NCI-H446 (cell line): Measurements from ENCODE around the gene C3orf62.

Experiments used
- DNase-seq, 2 experiments: peaks; one replicate each; lab custom pipeline; 2025; lab: John Stamatoyannopoulos, UW

Gene C3orf62

DNA sequence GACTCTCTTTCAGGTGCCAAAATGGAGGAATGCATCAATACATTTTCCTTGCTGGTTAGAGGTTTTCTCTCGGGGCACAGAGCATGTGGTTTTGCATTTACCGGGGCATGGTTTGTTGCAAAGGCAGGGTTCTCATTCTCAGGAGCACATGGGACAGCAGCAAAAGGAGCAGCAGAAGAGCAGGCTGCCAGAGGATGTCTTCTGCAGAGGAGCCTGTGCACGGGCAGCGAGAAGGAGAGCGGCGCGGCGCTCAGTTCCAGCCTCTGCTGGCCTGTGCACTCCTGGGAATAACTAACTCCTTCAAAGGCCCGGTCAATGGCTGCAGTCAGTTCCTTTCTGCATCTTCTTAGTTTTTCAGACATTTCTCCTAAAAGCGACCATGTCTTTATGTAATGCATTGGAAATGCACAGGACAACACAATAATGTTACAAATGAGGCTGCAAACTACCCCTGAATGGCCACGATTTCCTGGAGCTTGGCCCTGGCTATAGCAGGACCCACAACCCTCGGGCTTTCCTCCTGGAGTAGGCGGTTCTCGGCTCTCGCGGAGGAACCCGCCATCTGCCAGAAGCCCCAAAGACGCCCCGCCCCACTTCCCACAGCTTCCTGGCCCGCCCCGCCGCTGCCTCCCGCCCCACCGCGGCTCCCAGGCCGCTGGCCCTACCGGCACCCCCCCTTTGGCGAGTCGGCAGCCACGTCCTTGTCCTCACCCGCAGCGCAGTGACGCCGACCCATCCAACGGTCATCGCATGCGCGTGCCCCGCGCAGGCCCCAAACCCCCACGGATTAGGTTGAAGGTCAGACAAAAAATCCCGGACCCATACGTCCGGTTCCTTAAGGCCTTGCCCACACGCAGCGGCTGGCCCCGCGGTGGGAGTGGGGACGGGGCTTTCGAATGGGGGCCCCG is at the start of gene C3orf62:
Gene C3orf62 (minus strand): TSS at position 758 of the 908 bp plus-strand sequence. CDS start 360 bp downstream, at position 398.
- DNase-seq: no peak

DNA sequence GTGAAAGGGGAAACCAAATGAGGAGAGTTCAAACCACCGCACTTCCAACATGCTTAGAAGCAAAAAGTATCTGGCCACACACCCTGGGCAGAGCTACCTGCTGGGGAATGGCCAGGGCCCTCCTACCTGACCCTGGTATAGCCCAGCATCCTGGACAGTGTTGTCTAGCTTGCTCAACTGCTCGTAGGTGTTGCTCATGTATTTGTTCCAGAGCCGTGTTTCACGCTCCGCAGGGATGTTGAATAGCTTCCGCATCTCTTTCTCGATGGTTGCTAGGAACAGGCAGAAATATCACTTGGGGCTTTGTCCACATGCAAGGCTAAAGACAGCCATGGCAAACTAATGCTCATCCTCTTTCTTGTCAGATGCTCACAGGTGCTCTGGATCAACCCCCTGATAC is 47.7 kb upstream of the C3orf62 start:
- no peak for DNase-seq

DNA sequence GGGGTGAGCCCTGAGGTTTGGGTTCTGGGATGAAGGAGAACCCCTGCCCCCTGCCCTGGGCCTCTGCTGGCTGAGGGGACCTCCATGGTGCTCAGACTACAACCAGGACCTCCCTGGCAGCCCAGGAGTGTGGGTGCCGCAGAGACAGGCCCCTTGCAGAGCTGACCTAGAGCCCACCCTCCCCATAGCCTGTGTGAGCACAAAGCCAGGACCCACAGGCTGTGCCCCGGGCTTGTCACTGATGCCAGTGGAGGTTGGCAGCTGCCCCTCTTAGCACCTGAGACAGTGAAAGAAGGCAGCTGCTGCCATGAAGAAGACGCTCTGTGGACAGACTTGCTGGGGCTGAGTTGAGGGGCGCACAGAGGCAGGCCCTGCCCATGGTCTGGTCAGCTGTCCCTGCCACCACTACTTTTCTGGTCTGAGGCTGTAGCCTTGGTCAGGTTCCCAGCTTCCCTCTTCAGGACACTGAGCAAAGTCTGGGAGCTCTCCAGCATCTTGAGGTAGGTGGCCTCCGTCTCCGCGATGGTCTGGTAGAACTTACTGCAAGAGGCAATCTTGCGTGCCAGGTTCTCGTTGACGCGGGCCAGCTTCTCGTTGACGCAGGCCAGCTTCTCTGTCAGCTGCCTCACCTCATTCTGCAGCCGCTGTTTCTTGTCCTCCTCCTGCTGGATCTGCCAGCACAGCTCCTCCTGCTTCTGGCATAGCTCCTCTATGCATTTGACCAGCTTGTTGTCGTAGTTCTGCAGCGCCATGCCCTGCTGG is 39.8 kb upstream of the C3orf62 start:
- DNase-seq: no peak

DNA sequence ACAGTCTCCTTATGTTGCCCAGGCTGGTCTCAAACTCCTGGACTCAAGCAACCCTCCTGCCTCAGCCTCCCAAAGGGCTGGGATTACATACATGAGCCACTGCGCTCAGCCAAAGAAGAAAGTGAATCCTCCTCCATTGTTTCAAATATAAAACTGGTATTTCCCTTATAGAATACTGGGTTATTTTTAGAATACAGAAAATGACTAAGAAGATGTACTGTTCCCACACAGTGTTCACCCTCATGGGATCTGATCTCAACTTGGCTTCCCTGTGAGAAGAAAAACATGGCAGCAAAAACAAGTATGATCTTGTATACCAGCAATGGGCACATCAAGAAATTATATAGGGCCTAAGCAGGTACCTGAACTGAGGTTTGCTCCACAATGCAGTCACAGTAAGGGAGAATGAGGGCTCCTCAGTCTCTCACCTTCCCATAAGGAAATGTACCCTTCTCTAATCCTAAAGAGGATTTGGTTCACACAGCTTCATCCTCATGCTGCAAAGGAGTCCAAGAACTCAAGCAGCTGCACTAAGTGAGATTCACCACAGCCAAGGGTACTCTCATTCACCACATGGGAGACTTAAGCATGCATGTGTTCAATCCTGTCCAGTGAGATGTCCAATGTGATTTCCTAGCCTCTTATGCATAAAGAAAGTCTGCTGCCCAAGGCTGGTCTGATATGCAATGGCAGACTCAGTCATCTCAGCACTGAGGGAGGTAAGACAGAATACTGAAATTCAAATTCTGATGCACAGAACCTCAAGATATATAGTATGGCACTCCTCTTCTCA is 37.1 kb upstream of the C3orf62 start:
- no peak for DNase-seq

DNA sequence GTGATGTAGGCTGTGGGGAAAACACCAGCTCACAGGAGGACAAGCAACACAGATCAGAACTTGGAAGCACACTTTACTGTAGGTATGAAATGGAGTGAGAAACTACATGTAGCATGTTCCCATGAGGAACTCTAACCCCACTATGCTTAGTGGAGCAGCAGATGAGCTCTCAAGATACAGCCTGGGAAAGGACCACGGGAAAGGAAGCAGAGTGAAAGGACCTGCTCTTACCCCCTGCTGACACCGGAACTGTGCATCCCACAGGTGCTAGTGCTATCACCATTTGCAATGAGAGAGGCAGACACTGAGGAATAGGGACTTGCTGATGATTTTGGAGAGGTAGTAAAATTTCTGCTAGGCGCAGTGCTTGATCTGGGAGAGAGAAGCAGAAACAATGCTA is 34.3 kb upstream of the C3orf62 start:
- no peak for DNase-seq

DNA sequence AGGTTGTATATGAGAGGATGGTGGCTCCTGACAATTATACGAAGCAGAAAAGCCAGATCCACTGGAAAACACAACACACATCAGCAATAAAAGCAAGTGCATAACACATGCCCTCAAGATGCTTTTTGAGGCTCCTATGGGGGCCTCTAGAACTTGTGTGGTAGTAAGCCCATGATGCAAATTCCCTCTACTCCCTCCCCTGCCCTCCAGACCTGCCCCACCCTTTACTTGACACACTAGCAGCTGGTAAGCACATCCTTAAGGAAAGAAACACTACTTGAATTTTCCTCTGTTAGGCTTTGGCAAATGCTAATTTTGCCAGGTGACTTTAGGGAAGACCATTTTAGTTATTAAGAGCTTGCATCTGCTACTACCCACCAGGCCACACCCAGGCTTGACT is 33.6 kb upstream of the C3orf62 start:
- DNase-seq: no peak

DNA sequence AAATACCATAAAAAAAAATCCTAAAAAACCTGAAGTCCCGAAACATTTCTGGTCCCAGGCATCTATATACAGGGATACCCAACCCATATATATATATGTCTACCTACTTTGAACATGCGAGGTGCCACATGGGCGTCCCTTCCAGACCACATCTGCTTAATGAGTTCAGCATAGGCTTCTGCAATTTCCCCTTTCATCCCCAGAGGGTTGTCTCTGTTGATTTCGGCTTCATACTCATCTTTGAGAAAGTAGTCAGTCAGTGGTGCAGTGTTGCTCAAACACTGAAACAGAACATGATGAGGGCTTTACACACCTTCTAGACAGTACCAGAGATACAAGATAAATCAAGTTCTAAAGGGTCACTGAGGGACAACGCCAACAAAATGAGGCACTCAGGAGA is 28.6 kb upstream of the C3orf62 start:
- no peak for DNase-seq

DNA sequence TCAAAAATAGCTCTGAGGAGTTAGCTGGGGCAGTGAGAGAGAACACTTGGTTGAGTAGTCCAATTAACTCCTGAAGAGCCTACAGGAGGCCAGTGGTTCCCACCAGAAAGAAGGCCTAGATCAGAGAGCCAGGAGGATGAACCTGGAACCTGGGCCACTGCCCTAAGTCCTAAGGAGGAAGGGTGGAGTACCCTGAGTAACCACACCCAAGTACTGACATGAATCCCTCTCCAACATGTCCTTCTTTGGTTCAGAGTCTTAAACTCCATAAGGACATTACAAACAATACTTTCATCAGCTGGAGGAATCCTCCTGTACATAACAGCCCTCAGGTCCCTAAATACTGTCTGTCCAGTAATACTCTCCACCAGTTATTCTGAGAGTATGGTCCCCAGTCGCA is 25.6 kb upstream of the C3orf62 start:
- DNase-seq: no peak

DNA sequence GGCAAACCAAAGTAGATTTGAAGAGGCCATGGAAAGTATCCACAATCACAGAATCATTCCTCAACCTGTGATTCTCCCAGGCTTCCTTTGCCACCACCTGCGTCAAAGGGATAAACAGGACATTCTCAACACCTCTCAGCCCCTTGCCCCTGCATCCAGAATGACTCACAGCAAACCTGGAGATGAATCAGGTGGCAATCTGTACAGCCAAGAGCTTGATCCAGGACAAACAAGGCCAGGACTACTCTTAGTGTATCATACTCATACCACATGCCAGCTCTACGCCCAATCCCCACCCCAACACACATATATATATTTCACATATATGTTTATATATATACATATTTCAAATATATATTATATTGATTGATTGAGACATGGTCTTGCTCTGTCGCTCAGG is 23.6 kb upstream of the C3orf62 start:
- DNase-seq: no peak

DNA sequence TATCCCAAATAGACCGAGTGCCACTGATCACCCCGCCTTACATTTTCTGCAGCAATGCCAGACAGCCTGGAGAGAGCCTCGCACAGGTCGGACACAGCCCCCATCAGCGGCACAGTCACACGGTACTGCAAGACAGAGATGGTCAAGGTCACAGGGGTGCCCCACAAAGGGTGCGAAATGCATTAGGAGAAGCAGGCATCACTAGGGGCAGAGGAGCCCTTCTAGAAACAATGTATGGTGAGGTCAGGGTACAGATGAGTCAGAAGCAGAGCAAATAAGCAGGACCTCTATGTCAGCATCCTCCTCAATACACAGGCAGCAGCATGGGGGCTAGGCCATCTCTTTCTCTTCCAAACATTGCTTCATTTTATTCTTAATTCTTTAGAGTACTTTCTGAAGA is 21.5 kb upstream of the C3orf62 start:
- no peak for DNase-seq

DNA sequence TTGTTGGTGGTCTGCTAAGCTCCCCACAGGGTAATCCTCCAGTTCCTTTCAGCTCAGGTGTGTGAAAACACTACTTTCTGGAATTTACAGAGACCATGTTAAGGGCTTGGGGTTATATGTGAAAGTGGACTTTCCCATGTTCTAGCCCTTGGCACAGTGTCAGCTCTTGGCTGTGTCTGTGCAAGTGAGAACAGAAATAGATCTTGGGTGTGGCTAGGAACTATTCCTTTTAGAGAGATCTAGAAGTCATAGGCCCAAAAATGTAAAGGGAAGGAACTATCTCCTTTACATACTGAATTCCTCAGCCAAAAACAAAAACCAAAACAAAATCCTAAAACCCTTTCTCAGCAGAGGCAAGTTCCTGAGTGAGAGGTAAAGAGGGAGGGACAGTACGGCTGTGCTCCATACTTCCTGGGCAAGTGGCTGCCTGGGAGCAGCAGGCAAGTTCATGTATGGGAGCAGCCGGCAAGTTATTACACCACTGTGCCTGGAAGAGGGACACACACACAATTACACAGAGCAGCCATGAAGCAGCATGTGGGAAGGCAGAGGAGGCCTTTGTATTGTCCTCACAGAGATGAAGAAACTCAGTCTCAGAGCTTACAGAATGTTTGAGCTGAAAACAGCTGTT is 19.9 kb upstream of the C3orf62 start:
- no peak for DNase-seq

DNA sequence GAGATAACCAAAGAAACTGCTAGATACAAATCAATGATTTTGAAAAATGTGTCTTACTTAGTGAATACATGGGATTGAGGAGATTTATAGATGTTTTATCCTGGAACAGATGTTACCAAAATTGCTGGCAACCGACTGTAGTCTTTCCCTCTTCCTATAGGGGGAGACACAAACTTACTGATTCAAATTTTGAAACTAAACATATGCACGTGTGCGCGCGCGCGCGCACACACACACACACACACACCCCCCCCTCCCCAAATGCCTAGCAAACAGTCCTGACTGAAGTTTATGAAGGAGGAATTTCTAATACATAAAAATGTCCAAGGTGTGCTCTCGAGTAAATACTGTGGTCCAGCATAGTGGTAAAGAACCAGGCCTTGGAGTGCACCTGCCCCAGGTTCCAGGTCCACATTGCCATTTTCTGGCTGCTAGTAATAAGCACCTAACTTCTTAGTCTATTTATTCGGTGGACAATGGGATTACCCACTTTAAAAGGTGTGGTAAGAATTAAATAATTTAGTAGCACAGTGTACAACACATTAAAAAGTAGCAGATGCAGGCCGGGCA is 18.5 kb upstream of the C3orf62 start:
- DNase-seq: peak in 1 of 2 experiments; percentile 10

DNA sequence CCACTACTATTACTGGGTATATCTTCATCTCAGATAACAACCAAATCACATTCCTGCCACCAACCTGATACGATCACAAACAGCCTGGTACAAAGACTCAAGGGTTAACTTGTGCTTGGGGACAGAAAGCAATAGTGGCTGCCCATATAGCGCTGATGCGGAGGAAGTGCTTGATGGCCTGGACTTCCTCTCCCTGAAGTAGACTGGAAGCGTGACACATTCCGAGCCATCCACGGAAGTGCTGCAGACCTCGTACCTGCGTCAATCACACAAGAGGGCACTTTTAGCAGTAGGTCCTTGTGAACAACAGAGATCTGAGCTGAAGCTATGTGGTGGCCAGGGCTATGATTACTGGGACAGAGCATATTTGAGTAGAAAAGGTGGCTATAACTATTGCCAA is 17.3 kb upstream of the C3orf62 start:
- no peak for DNase-seq

DNA sequence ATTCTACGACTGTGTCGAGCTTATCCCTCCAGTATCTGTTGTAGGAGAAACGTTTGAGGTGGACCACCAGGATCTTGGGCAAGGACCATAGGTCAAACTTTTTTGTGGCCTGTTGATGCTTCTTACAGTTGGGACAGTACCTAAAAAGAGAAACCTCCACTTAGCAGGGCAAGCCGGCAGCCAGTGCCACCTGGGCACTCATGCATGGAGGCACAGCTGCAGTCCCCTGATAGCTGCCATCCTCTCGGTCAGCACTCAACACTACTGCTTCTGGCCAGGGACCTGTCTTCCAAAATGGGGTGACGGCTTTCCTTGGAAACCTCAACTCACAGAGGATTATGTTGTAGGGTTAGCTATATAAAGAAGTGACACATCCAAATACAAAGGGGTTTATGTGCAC is 7.0 kb upstream of the C3orf62 start:
- no peak for DNase-seq

DNA sequence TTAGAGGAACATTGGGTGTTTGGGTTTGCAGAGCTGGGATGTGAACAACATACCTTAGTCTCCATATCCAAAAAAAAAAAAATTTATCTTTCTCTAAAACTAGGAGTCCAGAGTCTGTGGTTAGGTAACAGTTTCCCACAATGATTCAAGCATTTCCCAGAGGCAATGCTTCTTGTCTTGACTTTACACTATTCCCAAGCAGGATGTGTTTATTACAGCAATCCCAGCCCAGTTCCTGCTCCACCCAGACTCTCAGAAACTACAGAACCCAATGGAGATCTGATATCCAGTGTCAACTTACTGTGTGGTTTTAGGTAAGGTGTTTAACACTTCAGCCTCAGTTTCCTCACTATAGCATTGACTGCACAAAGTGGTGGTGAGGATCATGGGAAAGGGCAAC is 2.3 kb upstream of the C3orf62 start:
- no peak for DNase-seq

DNA sequence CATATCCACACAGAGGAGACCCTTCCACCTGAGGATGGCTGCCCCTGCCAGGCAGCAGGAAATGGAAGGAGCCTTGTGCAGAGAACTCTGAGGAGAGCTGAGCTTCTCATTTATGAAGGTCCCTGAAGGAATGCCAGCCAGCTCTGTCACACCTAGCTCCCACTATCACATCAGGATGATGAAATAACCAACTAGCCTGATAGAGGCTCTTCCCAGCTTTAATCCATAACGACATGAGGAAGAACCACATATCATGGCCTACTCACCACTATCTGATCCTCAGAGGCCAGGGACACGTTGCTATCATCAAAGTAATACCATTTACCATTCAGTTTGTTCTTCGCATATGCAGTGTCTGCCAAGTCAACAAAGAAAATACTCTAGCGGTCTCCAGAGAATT is 1.5 kb upstream of the C3orf62 start:
- DNase-seq: no peak

DNA sequence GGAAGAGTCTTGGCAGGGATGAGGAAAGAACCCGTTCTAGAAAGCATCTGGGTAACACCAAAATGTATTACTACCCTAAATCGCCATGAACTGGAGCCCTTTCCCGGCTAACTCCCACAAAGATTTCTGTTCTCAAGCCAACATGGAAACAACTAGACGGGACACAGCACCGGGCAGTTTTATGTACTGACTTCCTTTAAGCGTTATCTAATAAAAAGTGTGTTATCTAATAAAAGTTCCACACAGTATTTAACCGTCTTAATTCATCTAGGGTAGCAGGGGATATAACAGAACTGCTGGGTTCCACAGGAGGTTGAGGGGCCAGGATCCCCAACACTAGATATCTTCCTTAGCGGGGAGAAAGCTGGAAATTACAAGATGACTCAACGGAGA is 347 bp upstream of the C3orf62 start:
- no peak for DNase-seq

DNA sequence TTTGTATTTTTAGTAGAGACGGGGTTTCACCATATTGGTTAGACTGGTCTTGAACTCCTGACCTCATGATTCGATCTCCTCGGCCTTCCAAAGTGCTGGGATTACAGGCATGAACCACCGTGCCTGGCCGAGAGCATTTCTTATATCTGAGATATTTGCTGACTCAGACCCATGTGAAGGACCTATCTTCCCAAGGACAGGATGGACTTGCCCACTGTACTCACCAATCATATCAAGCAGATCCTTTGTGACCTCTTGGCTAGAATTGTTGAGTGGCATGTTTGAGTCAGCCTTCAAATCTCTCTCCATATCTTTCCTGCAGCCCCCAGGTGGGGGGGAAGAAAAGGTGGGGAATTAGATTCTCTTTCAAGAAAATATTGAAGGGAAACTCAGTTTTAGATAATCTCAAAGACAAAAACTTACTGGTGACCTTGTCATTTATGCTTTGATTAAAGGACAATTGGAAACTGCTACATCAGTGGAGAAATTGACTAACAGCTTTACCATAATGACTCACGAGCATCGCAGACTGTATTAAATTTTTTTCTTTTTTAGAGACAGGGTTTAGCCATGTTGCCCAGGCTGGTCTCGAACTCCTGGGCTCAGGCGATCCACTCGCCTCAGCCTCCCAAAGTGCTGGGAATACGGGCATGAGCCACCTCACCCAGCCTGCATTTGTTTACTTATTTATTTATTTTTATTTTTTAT is 3.1 kb downstream of the C3orf62 start:
- DNase-seq: no peak

DNA sequence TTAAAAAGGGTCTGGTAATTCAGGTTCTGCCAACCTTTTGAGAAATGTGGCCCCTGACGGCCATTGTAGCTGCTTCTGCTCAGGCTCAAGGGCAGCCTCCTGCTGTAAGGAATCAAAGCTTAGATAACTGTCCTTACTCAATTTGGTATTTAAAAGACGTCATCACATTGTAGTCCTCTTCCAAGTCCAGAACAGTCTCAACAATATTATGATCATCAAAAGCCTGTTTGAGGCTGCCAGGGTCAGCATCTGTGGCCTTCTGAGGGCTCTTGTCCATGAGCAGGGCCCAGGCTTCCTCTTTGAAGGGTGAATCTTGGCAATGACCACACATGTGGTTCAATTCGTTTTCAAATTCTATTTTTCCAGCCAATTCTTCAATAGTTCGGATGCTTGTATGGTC is 6.0 kb downstream of the C3orf62 start:
- no peak for DNase-seq

DNA sequence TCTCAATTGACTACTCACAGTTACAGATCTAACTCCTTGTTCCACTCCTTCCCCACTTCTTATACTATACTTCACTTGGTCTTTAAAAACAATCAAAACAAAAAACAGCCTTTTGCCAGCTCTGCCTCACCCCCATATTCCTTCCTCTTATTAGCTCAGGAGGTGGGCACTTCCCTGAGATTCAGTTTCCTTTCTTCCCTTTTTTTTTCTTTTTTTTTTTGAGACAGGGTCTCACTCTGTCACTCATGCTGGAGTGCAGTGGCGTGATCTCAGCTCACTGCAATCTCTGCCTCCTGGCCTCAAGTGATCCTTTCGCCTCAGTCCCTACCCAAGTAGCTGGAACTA is 6.9 kb downstream of the C3orf62 start:
- no peak for DNase-seq
